Fibroblast of peridontal ligament (primary cell): ENCODE results near the gene GADD45G.

ENCODE experiments used
- DNase-seq: peaks from one replicate; pipeline ENCODE4 v3.0.0-alpha.2; 2010; ENCODE audit errors: extremely low read depth

The GADD45G gene

GRCh38 chr9:89609426-89610006 is 4.7 kb downstream of the GADD45G start:
- DNase-seq, result no peak

GRCh38 chr9:89610391-89610925 is 5.6 kb downstream of the GADD45G start:
- no peak for DNase-seq

GRCh38 chr9:89611425-89611824 is 6.6 kb downstream of the GADD45G start:
- DNase-seq, result no peak

GRCh38 chr9:89612566-89613278 is 7.9 kb downstream of the GADD45G start:
- DNase-seq, result no peak

GRCh38 chr9:89613912-89614892 is 9.4 kb downstream of the GADD45G start:
- DNase-seq, result no peak

- no peak for DNase-seq
Measured at GRCh38 chr9:89615661-89616060, 10.8 kb downstream of the GADD45G start.

GRCh38 chr9:89616411-89616810 is 11.6 kb downstream of the GADD45G start:
- no peak for DNase-seq

- no peak for DNase-seq
Measured at GRCh38 chr9:89617978-89618377, 13.2 kb downstream of the GADD45G start.

GRCh38 chr9:89619019-89619418 is 14.2 kb downstream of the GADD45G start:
- DNase-seq, result no peak

- no peak for DNase-seq
Measured at GRCh38 chr9:89619424-89620138, 14.8 kb downstream of the GADD45G start.

- no peak for DNase-seq
Measured at GRCh38 chr9:89621031-89621430, 16.2 kb downstream of the GADD45G start.

GRCh38 chr9:89621676-89622075 is 16.9 kb downstream of the GADD45G start:
- DNase-seq, result no peak

- no peak for DNase-seq
Measured at GRCh38 chr9:89622933-89623861, 18.4 kb downstream of the GADD45G start.

- DNase-seq, result no peak
Measured at GRCh38 chr9:89623925-89624420, 19.2 kb downstream of the GADD45G start.

GRCh38 chr9:89625721-89626687 is 21.2 kb downstream of the GADD45G start:
- no peak for DNase-seq

- DNase-seq, result no peak
Measured at GRCh38 chr9:89626741-89627265, 22.0 kb downstream of the GADD45G start.

- DNase-seq, result no peak
Measured at GRCh38 chr9:89628601-89629000, 23.8 kb downstream of the GADD45G start.

GRCh38 chr9:89629081-89629976 is 24.5 kb downstream of the GADD45G start:
- no peak for DNase-seq
